A549 (cell line): ENCODE measurements around the gene CCDC85C. TPM values are rescaled to one million over a fixed set of nuclear protein-coding genes. Genes with fewer than 3 reads are reported as not detected.

Experiments used
- ATAC-seq, 2 experiments: fragments of 200-7000 bp in 1 of 2; fragments of >200 bp in 1 of 2; cut with Nextera tagmentation in 1 of 2; cut with Tn5 transposase in 1 of 2; 3 replicates each; pipeline versions ENCODE4 v1.8.0 to v1.9.1; 2018 to 2020; ENCODE audit warnings: mild to moderate bottlenecking in 1 of 2, moderate library complexity in 1 of 2
- CTCF ChIA-PET: fragments of 300-600 bp; sonication (Branson Sonifier 250); formaldehyde crosslinking; extraction: SDS; loops from one replicate; lab custom pipeline; 2021; ENCODE audit warnings: antibody characterized with exemption, inconsistent platforms; lab: Yijun Ruan, JAX
- POLR2A ChIA-PET: fragments of 350-600 bp; formaldehyde crosslinking; extraction: SDS; loops from one replicate; lab custom pipeline; 2021; ENCODE audit warnings: antibody characterized with exemption, inconsistent platforms; lab: Yijun Ruan, JAX
- DNase-seq, 2 experiments: peaks; one replicate each; pipeline versions ENCODE4 v3.0.0 to v3.0.0-alpha.2; 2011 to 2016; ENCODE audit warnings: low read depth in 1 of 2, low spot score in 1 of 2
- FAIRE-seq: peaks from 2 replicates; lab custom pipeline; 2011; peaks lifted over from hg19 to GRCh38; lab: Jason Lieb, UNC
- H3K27ac ChIP-seq, 2 experiments: fragments of >200 bp; sonication (Bioruptor Twin); formaldehyde crosslinking; 3 replicates each; pipeline ENCODE4 v1.5.1; 2016 to 2017
- H3K4me1 ChIP-seq: fragments of >200 bp; sonication (Bioruptor Twin); formaldehyde crosslinking; 3 replicates; pipeline ENCODE4 v1.6.1; 2016
- H3K4me2 ChIP-seq: fragments of >200 bp; sonication (Bioruptor Twin); formaldehyde crosslinking; 3 replicates; pipeline ENCODE4 v1.6.1; 2016
- H3K4me3 ChIP-seq: fragments of >200 bp; sonication (Bioruptor Twin); formaldehyde crosslinking; 3 replicates; pipeline ENCODE4 v1.5.1; 2016
- H3K9me3 ChIP-seq: fragments of >200 bp; sonication (Bioruptor Twin); formaldehyde crosslinking; 3 replicates; pipeline ENCODE4 v1.6.1; 2016
- BHLHE40 ChIP-seq: IDR thresholded peaks from 2 replicates; pipeline ENCODE4 v1.6.1; 2012; ENCODE audit warnings: low read depth, low read length, inconsistent platforms
- CBX2 ChIP-seq: fragments of 200-600 bp; sonication (generic); IDR thresholded peaks from 2 replicates; pipeline ENCODE4 v1.6.1; 2016; ENCODE audit warnings: low read depth, mild to moderate bottlenecking, borderline replicate concordance
- CBX8 ChIP-seq: fragments of 200-600 bp; sonication (generic); IDR thresholded peaks from 2 replicates; pipeline ENCODE4 v1.6.1; 2016
- CHD2 ChIP-seq: fragments of 150-350 bp; IDR thresholded peaks from 2 replicates; pipeline ENCODE4 v1.6.1; 2014; ENCODE audit warnings: low read length; ENCODE audit not compliant: partially characterized antibody
- CHD4 ChIP-seq: fragments of 200-600 bp; sonication (generic); IDR thresholded peaks from 2 replicates; pipeline ENCODE4 v1.6.1; 2016; ENCODE audit warnings: antibody characterized with exemption, mild to moderate bottlenecking, borderline replicate concordance
- EHF ChIP-seq: fragments of 250-450 bp; sonication (Bioruptor Pico); IDR thresholded peaks from 2 replicates; pipeline ENCODE4 v1.5.0; 2020; ENCODE audit warnings: mild to moderate bottlenecking
- FOSB ChIP-seq: fragments of 250-450 bp; sonication (Bioruptor Pico); IDR thresholded peaks from 2 replicates; pipeline ENCODE4 v1.5.0; 2020; ENCODE audit warnings: mild to moderate bottlenecking, moderate library complexity
- GATA3 ChIP-seq: IDR thresholded peaks from 2 replicates; pipeline ENCODE4 v1.6.1; 2012; ENCODE audit warnings: borderline replicate concordance
- HOXA7 ChIP-seq: fragments of 250-450 bp; sonication (Bioruptor Pico); IDR thresholded peaks from 2 replicates; pipeline ENCODE4 v1.5.0; 2020; ENCODE audit warnings: mild to moderate bottlenecking, moderate library complexity
- HOXB5 ChIP-seq: fragments of 250-450 bp; sonication (Bioruptor Pico); IDR thresholded peaks from 2 replicates; pipeline ENCODE4 v1.5.0; 2020; ENCODE audit warnings: mild to moderate bottlenecking, moderate library complexity
- JUN ChIP-seq, 2 experiments: fragments of >200 bp; sonication (Bioruptor Twin); formaldehyde crosslinking; IDR thresholded peaks; 2 replicates in 1 of 2; 3 replicates in 1 of 2; pipeline ENCODE4 v1.6.1; 2016 to 2017
- KDM5A ChIP-seq: fragments of 200-600 bp; sonication (generic); IDR thresholded peaks from 2 replicates; pipeline ENCODE4 v1.6.1; 2016; ENCODE audit warnings: antibody characterized with exemption, mild to moderate bottlenecking
- MAX ChIP-seq: IDR thresholded peaks from 2 replicates; pipeline ENCODE4 v1.6.1; 2012
- MYC ChIP-seq: IDR thresholded peaks from 2 replicates; pipeline ENCODE4 v1.6.1; 2012; ENCODE audit warnings: mild to moderate bottlenecking, inconsistent platforms, low read length, improper control_type of control experiment, borderline replicate concordance
- NPAS2 ChIP-seq: fragments of 250-450 bp; sonication (Bioruptor Pico); IDR thresholded peaks from 2 replicates; pipeline ENCODE4 v1.8.0; 2022; ENCODE audit warnings: mild to moderate bottlenecking, moderate library complexity, borderline replicate concordance
- PBX3 ChIP-seq: IDR thresholded peaks from 2 replicates; pipeline ENCODE4 v1.6.1; 2012
- PHF8 ChIP-seq: fragments of 200-600 bp; sonication (generic); IDR thresholded peaks from 2 replicates; pipeline ENCODE4 v1.6.1; 2016; ENCODE audit warnings: low read depth, mild to moderate bottlenecking, antibody characterized with exemption, moderate library complexity, borderline replicate concordance
- POLR2A ChIP-seq: IDR thresholded peaks from 2 replicates; pipeline ENCODE4 v1.6.1; 2012; ENCODE audit warnings: mild to moderate bottlenecking, low read length
- POLR2AphosphoS2 ChIP-seq: conservative IDR thresholded peaks from 2 replicates; pipeline ENCODE4 v1.6.1; 2012; ENCODE audit warnings: low read length, improper control_type of control experiment, inconsistent platforms
- RAD21 ChIP-seq, 2 experiments: fragments of >200 bp in 1 of 2; sonication (Bioruptor Twin) in 1 of 2; formaldehyde crosslinking in 1 of 2; IDR thresholded peaks in 1 of 2; conservative IDR thresholded peaks in 1 of 2; 2 replicates in 1 of 2; 3 replicates in 1 of 2; pipeline ENCODE4 v1.6.1; 2012 to 2018; ENCODE audit warnings: inconsistent platforms in 1 of 2
- RCOR1 ChIP-seq: fragments of 150-350 bp; IDR thresholded peaks from 2 replicates; pipeline ENCODE4 v1.6.1; 2014; ENCODE audit warnings: antibody characterized with exemption, low read length, low read depth
- TFCP2L1 ChIP-seq: fragments of 250-450 bp; sonication (Bioruptor Pico); IDR thresholded peaks from 2 replicates; pipeline ENCODE4 v1.5.0; 2021; ENCODE audit warnings: mild to moderate bottlenecking
- TP53 ChIP-seq: fragments of 250-450 bp; sonication (Bioruptor Pico); IDR thresholded peaks from 2 replicates; pipeline ENCODE4 v1.5.0; 2021; ENCODE audit warnings: mild to moderate bottlenecking, moderate library complexity
- USF2 ChIP-seq: fragments of 450-650 bp; IDR thresholded peaks from 2 replicates; pipeline ENCODE4 v1.6.1; 2014; ENCODE audit warnings: antibody characterized with exemption
- ZC3H11A ChIP-seq: fragments of 450-650 bp; IDR thresholded peaks from 2 replicates; pipeline ENCODE4 v1.6.1; 2014; ENCODE audit warnings: antibody characterized with exemption, mild to moderate bottlenecking
- ZFP36 ChIP-seq: fragments of 450-650 bp; IDR thresholded peaks from 2 replicates; pipeline ENCODE4 v1.6.1; 2014; ENCODE audit warnings: borderline replicate concordance; ENCODE audit not compliant: partially characterized antibody
- ZNF302 ChIP-seq: fragments of 250-450 bp; sonication (Bioruptor Pico); IDR thresholded peaks from 2 replicates; pipeline ENCODE4 v1.9.0; 2021; ENCODE audit warnings: inconsistent platforms, mild to moderate bottlenecking, moderate library complexity
- WGBS: methylation state at CpG from one replicate; pipeline ENCODE4 v1.1.6; 2017; ENCODE audit errors: missing lambda C conversion rate; 5-methylcytosine and 5-hydroxymethylcytosine counted together
- polyA plus RNA-seq, 4 experiments: library from polyadenylated mRNA; depleted of rRNA in 3 of 4; stranded (reverse); fragments of >200 nt; fragmentation: RNase III in 1 of 4; extraction: RNeasy Plus Mini Kit Qiagen cat#74134 plus additional on column Dnase treatment in 1 of 4; gene quantifications; 2 replicates in 3 of 4; 3 replicates in 1 of 4; pipeline ENCODE4 v1.2.3, GENCODE V29; 2011 to 2017

CCDC85C gene
- polyA plus RNA-seq, 2 of the 4 experiments (the other 2 are of a cell fraction), result 11.4 to 31.4 TPM

- H3K27ac ChIP-seq, result peak overlapping the region; percentile 78 to 92
These were observed 25.4 kb downstream of the CCDC85C start for GRCh38 chr14:99578541-99579101.

GRCh38 chr14:99576761-99577705 lies 27.0 kb downstream of the CCDC85C start:
- TF ChIP-seq POLR2A (no peak), MYC (no peak), CBX2 (no peak), CBX8 (no peak), ZFP36 (peak; percentile 89), KDM5A (no peak), PHF8 (no peak), EHF (CRISPR knock-in tag) (no peak), HOXB5 (CRISPR knock-in tag) (no peak), CHD2 (no peak), MAX (peak; percentile 10; the same call in 1 of the 2 replicates)
- DNase-seq, result no peak
- POLR2A ChIA-PET, result interaction anchor here (4.9 kb wide), 1 partner anchor 27 kb away, joined by 25 read pairs; the partner anchor contains the start of gene CCDC85C
- no peaks in the 10 kb centered on the region for H3K9me3 ChIP-seq
- FAIRE-seq, result no peak
- ATAC-seq, result no peak
- H3K4me2 ChIP-seq, result peak overlapping the region; percentile 84
- H3K27ac ChIP-seq, result peak overlapping the region; percentile 78 to 92
- CTCF ChIA-PET, result interaction anchor here (1.0 to 6.0 kb wide), 12 partner anchors 7 to 52 kb away, joined by 3 to 51 read pairs (median 6); partner anchors contain the start of gene CCDC85C
- 74% methylated on average over 23 of the region's 26 CpGs for WGBS
- no peak overlapping the region for H3K4me3 ChIP-seq
- H3K4me1 ChIP-seq, result peaks cover 100% of the 10 kb centered on the region

More at GRCh38 chr14:99578541-99579101, 25.4 kb downstream of the CCDC85C start:
- peak in 1 of 2 experiments; percentile 32 for DNase-seq
- no peaks in the 10 kb centered on the region for H3K9me3 ChIP-seq
- H3K4me2 ChIP-seq, result peak overlapping the region; percentile 80
- TF ChIP-seq KDM5A (no peak), ZNF302 (CRISPR knock-in tag) (no peak), USF2 (no peak), TFCP2L1 (CRISPR knock-in tag) (no peak), FOSB (CRISPR knock-in tag) (no peak), GATA3 (no peak), TP53 (CRISPR knock-in tag) (no peak), POLR2AphosphoS2 (no peak), MYC (no peak)
- ATAC-seq, result no peak
- no peak for FAIRE-seq
- peaks cover 89% of the 10 kb centered on the region for H3K4me1 ChIP-seq
- POLR2A ChIA-PET, result no interaction called here
- 21% methylated on average over 6 of the region's 12 CpGs for WGBS
- no peak overlapping the region for H3K4me3 ChIP-seq
- CTCF ChIA-PET, result interaction anchor here (1.0 to 2.8 kb wide), 4 partner anchors 17 to 44 kb away, joined by 3 to 14 read pairs (median 6); no protein-coding TSS in a partner anchor

- no peak overlapping the region for H3K4me3 ChIP-seq
- peak overlapping the region; percentile 78 to 92 for H3K27ac ChIP-seq
- no peak for FAIRE-seq
- ChIA-PET POLR2A (interaction anchor here (4.9 kb wide), 1 partner anchor 28 kb away, joined by 25 read pairs; the partner anchor contains the start of gene CCDC85C), CTCF (interaction anchor here (0.6 to 6.0 kb wide), 18 partner anchors 8 to 65 kb away, joined by 3 to 51 read pairs (median 4); partner anchors contain the start of gene CCDC85C)
- peaks cover 100% of the 10 kb centered on the region for H3K4me1 ChIP-seq
- WGBS, result 0% methylated on average over 2 of the region's 5 CpGs
- TF ChIP-seq CHD4 (no peak), POLR2AphosphoS2 (no peak), RCOR1 (no peak), JUN (IDR thresholded peaks at IDR 0.05) (no peak), KDM5A (no peak), RAD21 (conservative IDR thresholded peaks at IDR 0.05 in 1 of 2, IDR thresholded peaks at IDR 0.05 in 1 of 2) (no peak), BHLHE40 (no peak), HOXA7 (CRISPR knock-in tag) (no peak), ZC3H11A (no peak), PBX3 (no peak), NPAS2 (no peak), GATA3 (no peak), CBX8 (no peak)
- ATAC-seq, result peak in 1 of 2 experiments; percentile 4; a peak in 2 of 6 replicates
- H3K9me3 ChIP-seq, result no peaks in the 10 kb centered on the region
- DNase-seq, result peak in 1 of 2 experiments; percentile 42
- peak overlapping the region; percentile 84 for H3K4me2 ChIP-seq
These were observed 27.7 kb downstream of the CCDC85C start for GRCh38 chr14:99576304-99576703.
